K562 (cell line): Measurements from ENCODE around the gene ARID5B. TPM values are rescaled to one million over a fixed set of nuclear protein-coding genes. Genes with fewer than 3 reads are reported as not detected.

Experiments
- ATAC-seq: fragments of 200-7000 bp; cut with Tn5 transposase; 3 replicates; pipeline ENCODE4 v1.9.1; 2020; ENCODE audit warnings: moderate library complexity
- BruUV-seq: library from RNA; stranded (reverse); fragments of 400-500 nt; replicated peaks from 2 replicates; lab custom pipeline; 2021; lab: Mats Ljungman, UMichigan
- CTCF ChIA-PET: fragments of 300-600 bp; formaldehyde crosslinking; extraction: SDS; loops from one replicate; lab custom pipeline; 2021; ENCODE audit warnings: low intra/inter-chr PET ratio; lab: Yijun Ruan, JAX
- POLR2A ChIA-PET: fragments of 300-600, 350-650 bp; sonication (Branson Sonifier 250); formaldehyde crosslinking; extraction: SDS; loops from one replicate; lab custom pipeline; 2021; ENCODE audit warnings: antibody characterized with exemption, inconsistent platforms; lab: Yijun Ruan, JAX
- DNase-seq, 4 experiments: peaks; one replicate each; pipeline versions ENCODE4 v3.0.0 to v3.0.0-alpha.2; 2011 to 2018; ENCODE audit warnings: low spot score in 3 of 4, mixed read lengths in 3 of 4; ENCODE audit errors: extremely low read depth in 1 of 4
- FAIRE-seq: peaks from 2 replicates; lab custom pipeline; 2011; peaks lifted over from hg19 to GRCh38; lab: Jason Lieb, UNC
- H2AFZ ChIP-seq: 2 replicates; pipeline ENCODE4 v1.6.0; 2011; ENCODE audit warnings: low read depth, low read length, control low read depth, inconsistent platforms
- H3K27ac ChIP-seq: fragments of 200-600 bp; 3 replicates; pipeline ENCODE4 v1.8.0; 2011; ENCODE audit warnings: low read depth, mild to moderate bottlenecking, control low read depth, inconsistent platforms, low read length, moderate library complexity, mixed read lengths; ENCODE audit errors: extremely low read depth
- H3K27me3 ChIP-seq, 2 experiments: fragments of 300-600 bp in 1 of 2; 2 replicates in 1 of 2; 3 replicates in 1 of 2; pipeline versions ENCODE4 v1.6.0 to v1.8.0; 2011; ENCODE audit warnings: inconsistent platforms in 2 of 2, low read length in 2 of 2, mild to moderate bottlenecking in 1 of 2, mixed read lengths in 1 of 2, moderate library complexity in 1 of 2; ENCODE audit not compliant: control insufficient read depth in 2 of 2, insufficient read depth in 2 of 2
- H3K36me3 ChIP-seq: fragments of 300-600 bp; 3 replicates; pipeline ENCODE4 v1.8.0; 2011; ENCODE audit warnings: mild to moderate bottlenecking, low read length, inconsistent platforms; ENCODE audit not compliant: control insufficient read depth, insufficient read depth
- H3K4me1 ChIP-seq, 2 experiments: fragments of 200-600 bp in 1 of 2; replicated peaks in 1 of 2; 2 replicates in 1 of 2; 3 replicates in 1 of 2; pipeline versions ENCODE4 v1.5.1 to v1.8.0; 2011; ENCODE audit warnings: inconsistent platforms in 2 of 2, low read length in 2 of 2, mild to moderate bottlenecking in 1 of 2, mixed read lengths in 1 of 2, moderate library complexity in 1 of 2; ENCODE audit not compliant: control insufficient read depth in 2 of 2, insufficient read depth in 2 of 2
- H3K4me2 ChIP-seq: 2 replicates; pipeline ENCODE4 v1.6.1; 2011; ENCODE audit warnings: low read length, control low read depth, inconsistent platforms, mixed read lengths; ENCODE audit not compliant: insufficient read depth
- H3K4me3 ChIP-seq: fragments of 200-600 bp; sonication (generic), shearing (Covaris generic); 2 replicates; pipeline ENCODE4 v1.5.1; 2016; ENCODE audit warnings: control low read depth, inconsistent platforms
- H3K79me2 ChIP-seq: fragments of 200-600 bp; 3 replicates; pipeline ENCODE4 v1.8.0; 2011; ENCODE audit warnings: low read length, inconsistent platforms; ENCODE audit not compliant: control insufficient read depth, insufficient read depth
- H3K9ac ChIP-seq, 2 experiments: 2 replicates each; pipeline versions ENCODE4 v1.6.0 to v1.6.1; 2011; ENCODE audit warnings: low read depth in 2 of 2, low read length in 2 of 2, control low read depth in 1 of 2, inconsistent platforms in 1 of 2, mild to moderate bottlenecking in 1 of 2, mixed read lengths in 1 of 2; ENCODE audit not compliant: insufficient read depth in 1 of 2
- H3K9me1 ChIP-seq: one replicate; pipeline ENCODE4 v1.6.0; 2011; ENCODE audit warnings: inconsistent platforms, mild to moderate bottlenecking, low read length, moderate library complexity; ENCODE audit not compliant: control insufficient read depth, insufficient read depth
- H3K9me3 ChIP-seq: replicated peaks from 2 replicates; pipeline ENCODE4 v1.5.1; 2011; ENCODE audit warnings: low read depth, low read length, inconsistent platforms; ENCODE audit not compliant: control insufficient read depth, insufficient read depth
- H4K20me1 ChIP-seq: replicated peaks from 2 replicates; pipeline ENCODE4 v1.6.1; 2011; ENCODE audit warnings: low read length, inconsistent platforms, mixed read lengths; ENCODE audit not compliant: control insufficient read depth, insufficient read depth
- PYGO2 ChIP-seq: fragments of 450-650 bp; IDR thresholded peaks from 2 replicates; pipeline ENCODE4 v1.6.1; 2016; ENCODE audit warnings: mild to moderate bottlenecking, missing genetic modification characterization, moderate library complexity, missing compliant biosample characterization
- SIRT6 ChIP-seq: IDR thresholded peaks from one replicate; pipeline ENCODE4 v1.6.1; 2012; ENCODE audit warnings: low read depth, mild to moderate bottlenecking, control low read depth, inconsistent platforms, low read length, moderate library complexity
- SOX6 ChIP-seq: fragments of 450-650 bp; IDR thresholded peaks from 2 replicates; pipeline ENCODE4 v1.6.1; 2014; ENCODE audit warnings: mild to moderate bottlenecking
- ZC3H4 ChIP-seq: sonication (generic); formaldehyde crosslinking; IDR thresholded peaks from 2 replicates; pipeline ENCODE4 v1.9.0; 2021; ENCODE audit warnings: missing genetic modification reagents, borderline replicate concordance
- ZNF12 ChIP-seq: sonication (generic); formaldehyde crosslinking; IDR thresholded peaks from 2 replicates; pipeline ENCODE4 v1.4.0; 2020; ENCODE audit warnings: mild to moderate bottlenecking, missing genetic modification reagents
- ZNF551 ChIP-seq: fragments of 250-450 bp; sonication (Bioruptor Pico); IDR thresholded peaks from 2 replicates; pipeline ENCODE4 v1.5.0; 2021; ENCODE audit warnings: mild to moderate bottlenecking, moderate library complexity
- WGBS: fragments of 100-300 bp; shearing (Covaris generic); methylation state at CpG from one replicate; pipeline ENCODE4 v1.1.6; 2016; ENCODE audit warnings: low coverage, mixed read lengths; ENCODE audit not compliant: insufficient coverage; ENCODE audit errors: missing lambda C conversion rate; 5-methylcytosine and 5-hydroxymethylcytosine counted together
- in situ Hi-C: fragments of 300-500 bp; cut with MboI; formaldehyde crosslinking; loops from 4 replicates; pipeline ENCODE4 v1.15.0; 2018; ENCODE audit warnings: inconsistent platforms, mixed read lengths
- intact Hi-C: fragments of 100-400 bp; cut with micrococcal nuclease; formaldehyde crosslinking; loops from 2 replicates; pipeline ENCODE4 v1.14.2; 2022
- polyA plus RNA-seq, 8 experiments: library from polyadenylated mRNA; depleted of rRNA in 4 of 8; stranded (reverse) in 5 of 8; unstranded in 3 of 8; fragments of >200 nt; fragmentation: Nextera tagmentation in 2 of 8; fragmentation: Illumina TruSeq in 1 of 8; extraction: Ambion mirVana in 2 of 8; extraction: Trizol in 1 of 8; gene quantifications; 2 replicates each; pipeline versions ENCODE4 v1.2.1 to v1.2.3, GENCODE V29; 2011 to 2014; ENCODE audit warnings: inconsistent platforms in 1 of 8, missing spikeins in 1 of 8
- total RNA-seq, 7 experiments: library from RNA; depleted of rRNA in 6 of 7; stranded (reverse); fragments of >200 nt in 6 of 7; fragmentation: Illumina TruSeq in 2 of 7; extraction: Trizol in 2 of 7; gene quantifications; 2 replicates each; pipeline versions ENCODE4 v1.2.1 to v1.2.3, GENCODE V29; 2011 to 2021; ENCODE audit warnings: low replicate concordance in 1 of 7

ARID5B gene
- total and polyA plus RNA-seq, 9 of the 15 experiments (the other 6 are each of a cell fraction or from before 2014, with no cell fraction given): 0.48 to 1.6 (median 0.80) TPM

GRCh38 chr10:61869041-61869675 is 32.3 kb upstream of the ARID5B start:
- DNase-seq: no peak
- intact Hi-C loops: no loop called here
- Histone ChIP-seq H3K27me3 (no peaks in the 10 kb centered on the region), H3K4me1 (no peaks in the 10 kb centered on the region), H4K20me1 (no peaks in the 10 kb centered on the region), H2AFZ (peak overlapping the region; percentile 4; the same call in 1 of the 2 replicates), H3K9ac (no peak overlapping the region), H3K27ac (no peak overlapping the region), H3K9me1 (no peaks in the 10 kb centered on the region), H3K9me3 (no peaks in the 10 kb centered on the region), H3K36me3 (no peaks in the 10 kb centered on the region), H3K4me2 (no peak overlapping the region), H3K4me3 (no peak overlapping the region), H3K79me2 (no peaks in the 10 kb centered on the region)
- FAIRE-seq: no peak
- ChIA-PET POLR2A (no interaction called here), CTCF (interaction anchor here (0.6 kb wide), 1 partner anchor 1053 kb away, joined by 9 read pairs; no protein-coding TSS in a partner anchor)
- BruUV-seq: no TSS peak
- TF ChIP-seq SIRT6 (no peak), SOX6 (no peak), ZC3H4 (CRISPR knock-in tag) (no peak), PYGO2 (tag) (no peak), ZNF12 (CRISPR knock-in tag) (no peak), ZNF551 (CRISPR knock-in tag) (no peak)
- no peak for ATAC-seq
- WGBS: 58% methylated on average over 8 of the region's 8 CpGs
- in situ Hi-C loops: no loop called here
